GM21528 (cell line): ENCODE data around the gene RASA3.

Experiments
- ATAC-seq: cut with Tn5 transposase; IDR thresholded peaks from one replicate; pipeline ENCODE4 v1.9.1; 2021; ENCODE audit warnings: mild to moderate bottlenecking, moderate library complexity; ENCODE audit not compliant: unreplicated experiment, low FRiP score

Gene RASA3

GRCh38 chr13:114012141-114012540 lies 120.3 kb downstream of the RASA3 start:
- ATAC-seq, result no peak

- no peak for ATAC-seq
Measured at GRCh38 chr13:114011226-114011625, 121.2 kb downstream of the RASA3 start.

GRCh38 chr13:114010401-114011101 lies 121.9 kb downstream of the RASA3 start:
- no peak for ATAC-seq

- no peak for ATAC-seq
Measured at GRCh38 chr13:114009590-114010400, 122.6 kb downstream of the RASA3 start.

- no peak for ATAC-seq
Measured at GRCh38 chr13:114008964-114009589, 123.3 kb downstream of the RASA3 start.

- no peak for ATAC-seq
Measured at GRCh38 chr13:114007566-114007965, 124.9 kb downstream of the RASA3 start.

- ATAC-seq, result no peak
Measured at GRCh38 chr13:114005206-114005724, 127.2 kb downstream of the RASA3 start.

- ATAC-seq, result no peak
Measured at GRCh38 chr13:114004420-114005205, 127.8 kb downstream of the RASA3 start.

- ATAC-seq, result no peak
Measured at GRCh38 chr13:114002771-114003321, 129.6 kb downstream of the RASA3 start.

GRCh38 chr13:114002009-114002544 lies 130.3 kb downstream of the RASA3 start:
- ATAC-seq, result no peak

GRCh38 chr13:114001331-114002008 lies 131.0 kb downstream of the RASA3 start:
- ATAC-seq, result no peak

GRCh38 chr13:114000151-114001040 lies 132.0 kb downstream of the RASA3 start:
- no peak for ATAC-seq

- ATAC-seq, result no peak
Measured at GRCh38 chr13:113999618-113999910, 132.9 kb downstream of the RASA3 start.

GRCh38 chr13:113998781-113999617 lies 133.4 kb downstream of the RASA3 start:
- ATAC-seq, result no peak

GRCh38 chr13:113997845-113998751 lies 134.3 kb downstream of the RASA3 start:
- no peak for ATAC-seq

- ATAC-seq, result no peak
Measured at GRCh38 chr13:113996912-113997745, 135.3 kb downstream of the RASA3 start.
